SK-N-MC (cell line): Measurements from ENCODE around the gene PCDHA7.
"Not testable (repeated sequence)": the region's sequence is repeated elsewhere in the genome, so short reads cannot be mapped to it uniquely, and the experiment has no call there.

ENCODE experiments used
- DNase-seq: peaks from one replicate; pipeline ENCODE4 v3.0.0-alpha.2; 2011; ENCODE audit warnings: low read depth, low spot score
- H3K27ac ChIP-seq: fragments of 200-600 bp; sonication (generic); 2 replicates; pipeline ENCODE4 v1.5.1; 2016; ENCODE audit warnings: mixed run types
- H3K36me3 ChIP-seq: fragments of 200-600 bp; sonication (generic); 2 replicates; pipeline ENCODE4 v1.6.1; 2017; ENCODE audit warnings: antibody characterized with exemption, low read length, mixed read lengths; ENCODE audit not compliant: insufficient read depth
- H3K4me3 ChIP-seq: fragments of 200-600 bp; sonication (generic); 2 replicates; pipeline ENCODE4 v1.5.1; 2016
- H3K9ac ChIP-seq: fragments of 200-600 bp; sonication (generic); 2 replicates; pipeline ENCODE4 v1.8.0; 2017; ENCODE audit warnings: mixed run types, mixed read lengths; ENCODE audit not compliant: insufficient read length
- H3K9me3 ChIP-seq: fragments of 200-600 bp; sonication (generic); 2 replicates; pipeline ENCODE4 v1.6.1; 2017; ENCODE audit warnings: low read depth, mild to moderate bottlenecking, antibody characterized with exemption, low read length, moderate library complexity, mixed read lengths
- EZH2 ChIP-seq: fragments of 200-600 bp; sonication (generic); IDR thresholded peaks from one replicate; pipeline ENCODE4 v1.6.1; 2017; ENCODE audit warnings: antibody characterized with exemption
- FOXP2 ChIP-seq: optimal IDR thresholded peaks from 2 replicates; pipeline ENCODE3; 2011; ENCODE audit warnings: mild to moderate bottlenecking, moderate library complexity; ENCODE audit not compliant: insufficient read depth; ENCODE audit errors: extremely low read length, control extremely low read depth
- POLR2AphosphoS5 ChIP-seq: IDR thresholded peaks from 2 replicates; pipeline ENCODE4 v1.6.1; 2012; ENCODE audit warnings: mild to moderate bottlenecking, low read depth, low read length, borderline replicate concordance

PCDHA7 gene

GRCh38 chr5:140875085-140876065 lies 41.3 kb downstream of the PCDHA7 start, which contains the start of gene PCDHA12:
PCDHA12 (plus strand) TSS chr5:140875308; CDS start chr5:140875473, 165 bp downstream.
- Histone ChIP-seq H3K9ac (no peak within 1 kb of the TSS), H3K4me3 (no peak within 1 kb of the TSS), H3K27ac (no peak within 1 kb of the TSS), H3K36me3 (no peaks in the 10 kb centered on the region), H3K9me3 (no peaks in the 10 kb centered on the region)
- TF ChIP-seq FOXP2: no peak
- no peak for TF ChIP-seq EZH2
- TF ChIP-seq POLR2AphosphoS5: no peak
- DNase-seq: no peak

DNA sequence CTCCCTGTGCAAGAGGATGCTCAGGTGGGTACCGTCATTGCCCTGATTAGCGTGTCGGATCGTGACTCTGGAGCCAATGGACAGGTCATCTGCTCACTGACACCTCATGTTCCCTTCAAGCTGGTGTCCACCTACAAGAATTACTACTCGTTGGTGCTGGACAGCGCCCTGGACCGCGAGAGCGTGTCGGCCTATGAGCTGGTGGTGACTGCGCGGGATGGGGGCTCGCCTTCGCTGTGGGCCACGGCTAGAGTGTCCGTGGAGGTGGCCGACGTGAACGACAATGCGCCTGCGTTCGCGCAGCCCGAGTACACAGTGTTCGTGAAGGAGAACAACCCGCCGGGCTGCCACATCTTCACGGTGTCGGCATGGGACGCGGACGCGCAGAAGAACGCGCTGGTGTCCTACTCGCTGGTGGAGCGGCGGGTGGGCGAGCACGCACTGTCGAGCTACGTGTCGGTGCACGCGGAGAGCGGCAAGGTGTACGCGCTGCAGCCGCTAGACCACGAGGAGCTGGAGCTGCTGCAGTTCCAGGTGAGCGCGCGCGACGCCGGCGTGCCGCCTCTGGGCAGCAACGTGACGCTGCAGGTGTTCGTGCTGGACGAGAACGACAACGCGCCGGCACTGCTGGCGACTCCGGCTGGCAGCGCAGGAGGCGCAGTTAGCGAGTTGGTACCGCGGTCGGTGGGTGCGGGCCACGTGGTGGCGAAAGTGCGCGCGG lies 42.6 kb downstream of the PCDHA7 start:
- DNase-seq, H3K9me3 ChIP-seq, H3K27ac ChIP-seq, H3K9ac ChIP-seq, H3K36me3 ChIP-seq, H3K4me3 ChIP-seq: not testable (repeated sequence)

DNA sequence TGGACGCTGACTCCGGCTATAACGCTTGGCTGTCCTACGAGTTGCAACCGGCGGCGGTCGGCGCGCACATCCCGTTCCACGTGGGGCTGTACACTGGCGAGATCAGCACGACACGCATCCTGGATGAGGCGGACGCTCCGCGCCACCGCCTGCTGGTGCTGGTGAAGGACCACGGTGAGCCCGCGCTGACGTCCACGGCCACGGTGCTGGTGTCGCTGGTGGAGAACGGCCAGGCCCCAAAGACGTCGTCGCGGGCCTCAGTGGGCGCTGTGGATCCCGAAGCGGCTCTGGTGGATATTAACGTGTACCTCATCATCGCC lies 43.2 kb downstream of the PCDHA7 start:
- no peak overlapping the region for H3K27ac ChIP-seq
- TF ChIP-seq POLR2AphosphoS5 (no peak), EZH2 (no peak), FOXP2 (no peak)
- H3K9me3 ChIP-seq: no peaks in the 10 kb centered on the region
- no peaks in the 10 kb centered on the region for H3K36me3 ChIP-seq
- no peak overlapping the region for H3K4me3 ChIP-seq
- H3K9ac ChIP-seq: no peak overlapping the region
- DNase-seq: no peak

DNA sequence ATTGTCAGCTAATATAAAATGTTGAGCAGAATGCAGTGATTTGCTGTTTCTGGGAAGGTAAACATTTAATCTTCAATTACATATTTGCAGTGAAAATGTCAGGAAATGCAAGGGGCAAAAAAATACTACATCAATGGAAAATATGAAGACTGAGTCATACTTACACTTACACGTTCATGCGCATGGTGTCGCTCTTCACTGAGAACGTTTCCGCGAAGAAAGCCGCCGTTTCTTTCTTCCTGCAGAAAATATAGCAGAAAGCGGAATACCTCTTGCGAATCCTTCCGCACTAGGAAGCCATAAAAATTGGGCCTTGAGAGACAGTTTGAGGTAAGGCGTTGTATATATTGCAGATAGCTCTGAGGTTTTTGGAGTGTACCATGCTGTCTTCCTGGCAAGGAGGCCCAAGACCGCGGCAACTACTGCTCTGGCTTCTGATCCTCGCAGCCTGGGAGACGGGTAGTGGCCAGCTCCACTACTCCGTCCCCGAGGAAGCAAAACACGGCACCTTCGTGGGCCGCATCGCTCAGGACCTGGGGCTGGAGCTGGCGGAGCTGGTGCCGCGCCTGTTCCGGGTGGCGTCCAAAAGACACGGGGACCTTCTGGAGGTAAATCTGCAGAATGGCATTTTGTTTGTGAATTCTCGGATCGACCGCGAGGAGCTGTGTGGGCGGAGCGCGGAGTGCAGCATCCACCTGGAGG lies 48.0 kb downstream of the PCDHA7 start, which contains the start of gene PCDHA13:
Gene PCDHA13, plus strand, starts transcription at position 236 of the 702 bp plus-strand sequence. Its CDS starts 145 bp downstream, at position 381.
- Histone ChIP-seq H3K27ac (no peak within 1 kb of the TSS), H3K36me3 (no peaks in the 10 kb centered on the region), H3K9ac (no peak within 1 kb of the TSS), H3K4me3 (no peak within 1 kb of the TSS), H3K9me3 (no peaks in the 10 kb centered on the region)
- DNase-seq: no peak
- TF ChIP-seq FOXP2 (no peak), POLR2AphosphoS5 (no peak), EZH2 (no peak)

DNA sequence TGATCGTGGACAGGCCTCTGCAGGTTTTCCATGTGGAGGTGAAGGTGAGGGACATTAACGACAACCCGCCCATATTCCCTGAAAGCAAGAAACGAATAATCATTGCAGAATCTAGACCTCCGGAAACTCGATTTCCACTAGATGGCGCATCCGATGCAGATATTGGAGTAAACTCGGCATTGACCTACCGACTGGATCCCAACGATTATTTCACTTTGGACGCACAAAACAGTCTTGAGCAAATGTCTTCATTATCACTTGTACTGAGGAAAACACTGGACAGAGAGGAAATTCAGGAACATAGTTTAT lies 48.5 kb downstream of the PCDHA7 start:
- H3K4me3 ChIP-seq: no peak overlapping the region
- no peaks in the 10 kb centered on the region for H3K9me3 ChIP-seq
- no peaks in the 10 kb centered on the region for H3K36me3 ChIP-seq
- no peak overlapping the region for H3K27ac ChIP-seq
- no peak overlapping the region for H3K9ac ChIP-seq
- TF ChIP-seq FOXP2 (no peak), EZH2 (no peak), POLR2AphosphoS5 (no peak)
- DNase-seq: no peak

- no peak overlapping the region for H3K27ac ChIP-seq
These were observed 49.3 kb downstream of the PCDHA7 start for GRCh38 chr5:140883373-140883772.

GRCh38 chr5:140883927-140884697 lies 50.0 kb downstream of the PCDHA7 start:
- TF ChIP-seq FOXP2: no peak
- TF ChIP-seq POLR2AphosphoS5: no peak
- no peak for TF ChIP-seq EZH2
- Histone ChIP-seq H3K4me3 (no peak overlapping the region), H3K9ac (no peak overlapping the region), H3K27ac (no peak overlapping the region), H3K9me3 (no peaks in the 10 kb centered on the region), H3K36me3 (no peaks in the 10 kb centered on the region)
- DNase-seq: no peak

More at GRCh38 chr5:140883373-140883772, 49.3 kb downstream of the PCDHA7 start:
- Histone ChIP-seq H3K4me3 (no peak overlapping the region), H3K36me3 (no peaks in the 10 kb centered on the region), H3K9me3 (no peaks in the 10 kb centered on the region), H3K9ac (no peak overlapping the region)
- no peak for DNase-seq
- TF ChIP-seq EZH2 (no peak), POLR2AphosphoS5 (no peak), FOXP2 (no peak)
